ENCODE results near the gene FHOD3.

- TF ChIP-seq, protein P1, sequence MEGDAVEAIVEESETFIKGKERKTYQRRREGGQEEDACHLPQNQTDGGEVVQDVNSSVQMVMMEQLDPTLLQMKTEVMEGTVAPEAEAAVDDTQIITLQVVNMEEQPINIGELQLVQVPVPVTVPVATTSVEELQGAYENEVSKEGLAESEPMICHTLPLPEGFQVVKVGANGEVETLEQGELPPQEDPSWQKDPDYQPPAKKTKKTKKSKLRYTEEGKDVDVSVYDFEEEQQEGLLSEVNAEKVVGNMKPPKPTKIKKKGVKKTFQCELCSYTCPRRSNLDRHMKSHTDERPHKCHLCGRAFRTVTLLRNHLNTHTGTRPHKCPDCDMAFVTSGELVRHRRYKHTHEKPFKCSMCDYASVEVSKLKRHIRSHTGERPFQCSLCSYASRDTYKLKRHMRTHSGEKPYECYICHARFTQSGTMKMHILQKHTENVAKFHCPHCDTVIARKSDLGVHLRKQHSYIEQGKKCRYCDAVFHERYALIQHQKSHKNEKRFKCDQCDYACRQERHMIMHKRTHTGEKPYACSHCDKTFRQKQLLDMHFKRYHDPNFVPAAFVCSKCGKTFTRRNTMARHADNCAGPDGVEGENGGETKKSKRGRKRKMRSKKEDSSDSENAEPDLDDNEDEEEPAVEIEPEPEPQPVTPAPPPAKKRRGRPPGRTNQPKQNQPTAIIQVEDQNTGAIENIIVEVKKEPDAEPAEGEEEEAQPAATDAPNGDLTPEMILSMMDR (conservative IDR thresholded peaks at IDR 0.05 in 1 of 2, IDR thresholded peaks at IDR 0.05 in 1 of 2; ENCODE audit: extremely low read depth in 1 of 2, insufficient read depth in 1 of 2, low read depth in 1 of 2, low read length in 2 of 2) = no peak
- TF ChIP-seq EZH2 (IDR thresholded peaks at IDR 0.05; ENCODE audit: borderline replicate concordance, low read length) = no peak
Observed at GRCh38 chr18:36522509-36522908, 225.0 kb downstream of the FHOD3 start.

Measured in mammary epithelial cell (primary cell).